ENCODE measurements around the gene FRMD4A. TPM values are rescaled to one million over a fixed set of nuclear protein-coding genes. Genes with fewer than 3 reads are reported as not detected.
A peak's percentile ranks its signal among the peaks of the same experiment; 100 is the strongest.

The FRMD4A gene
- total and polyA plus RNA-seq, 7 donors = 3.0 to 27.8 (median 14.4) TPM

GRCh38 chr10:13696071-13696470 lies 634.7 kb downstream of the FRMD4A start:
- 78 to 88% methylated on average over 9 of the region's 9 CpGs for WGBS, 2 donors
- Histone ChIP-seq H3K9me3 (no peaks in the 10 kb centered on the region), H3K27me3 (no peaks in the 10 kb centered on the region), H3K4me1 (peaks cover 0 to 14% (median 5%) of the 10 kb centered on the region in 4 donors), H3K36me3 (peaks cover 7 to 72% (median 21%) of the 10 kb centered on the region in 4 donors), H3K4me3 (no peak overlapping the region), H3K27ac (no peak overlapping the region)
- DNase-seq = no peak
- no peak for TF ChIP-seq POLR2AphosphoS5 (IDR thresholded peaks at IDR 0.05)
- no peak for TF ChIP-seq POLR2A (IDR thresholded peaks at IDR 0.05)
- TF ChIP-seq, protein P1, sequence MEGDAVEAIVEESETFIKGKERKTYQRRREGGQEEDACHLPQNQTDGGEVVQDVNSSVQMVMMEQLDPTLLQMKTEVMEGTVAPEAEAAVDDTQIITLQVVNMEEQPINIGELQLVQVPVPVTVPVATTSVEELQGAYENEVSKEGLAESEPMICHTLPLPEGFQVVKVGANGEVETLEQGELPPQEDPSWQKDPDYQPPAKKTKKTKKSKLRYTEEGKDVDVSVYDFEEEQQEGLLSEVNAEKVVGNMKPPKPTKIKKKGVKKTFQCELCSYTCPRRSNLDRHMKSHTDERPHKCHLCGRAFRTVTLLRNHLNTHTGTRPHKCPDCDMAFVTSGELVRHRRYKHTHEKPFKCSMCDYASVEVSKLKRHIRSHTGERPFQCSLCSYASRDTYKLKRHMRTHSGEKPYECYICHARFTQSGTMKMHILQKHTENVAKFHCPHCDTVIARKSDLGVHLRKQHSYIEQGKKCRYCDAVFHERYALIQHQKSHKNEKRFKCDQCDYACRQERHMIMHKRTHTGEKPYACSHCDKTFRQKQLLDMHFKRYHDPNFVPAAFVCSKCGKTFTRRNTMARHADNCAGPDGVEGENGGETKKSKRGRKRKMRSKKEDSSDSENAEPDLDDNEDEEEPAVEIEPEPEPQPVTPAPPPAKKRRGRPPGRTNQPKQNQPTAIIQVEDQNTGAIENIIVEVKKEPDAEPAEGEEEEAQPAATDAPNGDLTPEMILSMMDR (IDR thresholded peaks at IDR 0.05) = no peak
- TF ChIP-seq EP300 (IDR thresholded peaks at IDR 0.05) = no peak
- intact Hi-C loops (cut with DNase I) = no loop called here

- intact Hi-C loops (cut with DNase I) = no loop called here
- H3K4me1 ChIP-seq = peaks cover 0 to 14% (median 5%) of the 10 kb centered on the region in 4 donors
- H3K36me3 ChIP-seq = peaks cover 7 to 71% (median 23%) of the 10 kb centered on the region in 4 donors
- peak overlapping the region in 1 of 4 donors; percentile 14 for H3K27ac ChIP-seq
- TF ChIP-seq POLR2A (IDR thresholded peaks at IDR 0.05) (no peak), EP300 (IDR thresholded peaks at IDR 0.05) (no peak), POLR2AphosphoS5 (IDR thresholded peaks at IDR 0.05) (no peak)
- TF ChIP-seq, protein P1 (IDR thresholded peaks at IDR 0.05) = no peak
- 83 to 84% methylated on average over 13 of the region's 13 CpGs for WGBS, 2 donors
- no peaks in the 10 kb centered on the region for H3K27me3 ChIP-seq
- no peaks in the 10 kb centered on the region for H3K9me3 ChIP-seq
- H3K4me3 ChIP-seq = no peak overlapping the region
- no peak for DNase-seq
Observed at GRCh38 chr10:13695588-13695987, 635.1 kb downstream of the FRMD4A start.

GRCh38 chr10:13693783-13694700 lies 636.7 kb downstream of the FRMD4A start:
- no peaks in the 10 kb centered on the region for H3K27me3 ChIP-seq
- WGBS, 2 donors = 93 to 96% methylated on average over 21 of the region's 21 CpGs
- peaks cover 7 to 66% (median 25%) of the 10 kb centered on the region in 4 donors for H3K36me3 ChIP-seq
- no peak for TF ChIP-seq POLR2A (IDR thresholded peaks at IDR 0.05)
- TF ChIP-seq, protein P1 (IDR thresholded peaks at IDR 0.05) = no peak
- TF ChIP-seq POLR2AphosphoS5 (IDR thresholded peaks at IDR 0.05) = no peak
- TF ChIP-seq EP300 (IDR thresholded peaks at IDR 0.05) = no peak
- peaks cover 0 to 14% (median 5%) of the 10 kb centered on the region in 4 donors for H3K4me1 ChIP-seq
- H3K27ac ChIP-seq = no peak overlapping the region
- intact Hi-C loops (cut with DNase I) = no loop called here
- H3K9me3 ChIP-seq = no peaks in the 10 kb centered on the region
- no peak for DNase-seq
- H3K4me3 ChIP-seq = no peak overlapping the region

GRCh38 chr10:13690281-13690825 lies 640.4 kb downstream of the FRMD4A start:
- Histone ChIP-seq H3K4me3 (no peak overlapping the region), H3K27ac (no peak overlapping the region), H3K36me3 (peaks cover 7 to 43% (median 22%) of the 10 kb centered on the region in 4 donors), H3K9me3 (no peaks in the 10 kb centered on the region), H3K4me1 (peaks cover 0 to 24% (median 22%) of the 10 kb centered on the region in 4 donors), H3K27me3 (no peaks in the 10 kb centered on the region)
- DNase-seq = peak; percentile 53
- no peak for TF ChIP-seq POLR2AphosphoS5 (IDR thresholded peaks at IDR 0.05)
- TF ChIP-seq POLR2A (IDR thresholded peaks at IDR 0.05) = no peak
- TF ChIP-seq EP300 (IDR thresholded peaks at IDR 0.05) = no peak
- TF ChIP-seq, protein P1 (IDR thresholded peaks at IDR 0.05) = no peak
- WGBS, 2 donors = 82 to 88% methylated on average over 10 of the region's 10 CpGs
- intact Hi-C loops (cut with DNase I) = no loop called here
